HG03354 (cell line): Measurements from ENCODE around the gene GRK2.
A peak's percentile ranks its signal among the peaks of the same experiment; 100 is the strongest.

Experiments
- ATAC-seq: cut with Tn5 transposase; IDR thresholded peaks from one replicate; pipeline ENCODE4 v1.9.1; 2021; ENCODE audit warnings: mild to moderate bottlenecking; ENCODE audit not compliant: unreplicated experiment, poor library complexity, severe bottlenecking

Gene GRK2

GRCh38 chr11:67280341-67280787, 14.1 kb downstream of the GRK2 start:
- ATAC-seq = no peak

- no peak for ATAC-seq
Observed at GRCh38 chr11:67280788-67281551, 14.7 kb downstream of the GRK2 start.

- ATAC-seq = no peak
Observed at GRCh38 chr11:67281552-67282150, 15.4 kb downstream of the GRK2 start.

- ATAC-seq = no peak
Observed at GRCh38 chr11:67282155-67282875, 16.0 kb downstream of the GRK2 start.

GRCh38 chr11:67282876-67283371, 16.7 kb downstream of the GRK2 start:
- ATAC-seq = no peak

GRCh38 chr11:67283481-67283963, 17.2 kb downstream of the GRK2 start:
- ATAC-seq = no peak

GRCh38 chr11:67284811-67285540, 18.7 kb downstream of the GRK2 start:
- ATAC-seq = no peak

GRCh38 chr11:67285541-67286498, 19.5 kb downstream of the GRK2 start:
- no peak for ATAC-seq

- no peak for ATAC-seq
Observed at GRCh38 chr11:67286621-67287333, 20.5 kb downstream of the GRK2 start.

- ATAC-seq = no peak
Observed at GRCh38 chr11:67287355-67288197, 21.3 kb downstream of the GRK2 start.

GRCh38 chr11:67288198-67288451, 21.9 kb downstream of the GRK2 start:
- ATAC-seq = no peak

- peak; percentile 71 for ATAC-seq
Observed at GRCh38 chr11:67288452-67289225, 22.4 kb downstream of the GRK2 start.

- peak; percentile 51 for ATAC-seq
Observed at GRCh38 chr11:67289226-67289650, 23.0 kb downstream of the GRK2 start, which contains the start of gene ANKRD13D. Gene ANKRD13D (plus strand): TSS chr11:67289303. CDS start chr11:67289461, 158 bp downstream.

- ATAC-seq = no peak
Observed at GRCh38 chr11:67289651-67290479, 23.6 kb downstream of the GRK2 start.

- ATAC-seq = no peak
Observed at GRCh38 chr11:67290801-67291200, 24.5 kb downstream of the GRK2 start.
